Panc1 (cell line): ENCODE results near the gene HHAT. TPM values are rescaled to one million over a fixed set of nuclear protein-coding genes. Genes with fewer than 3 reads are reported as not detected.

Experiments used
- ATAC-seq: fragments of 200-7000 bp; cut with Tn5 transposase; 2 replicates; pipeline ENCODE4 v1.9.1; 2020; ENCODE audit warnings: mild to moderate bottlenecking, moderate library complexity
- BruUV-seq: library from RNA; stranded (reverse); fragments of 400-500 nt; replicated peaks from 2 replicates; lab custom pipeline; 2021; lab: Mats Ljungman, UMichigan
- CTCF ChIA-PET: fragments of 300-600 bp; sonication (Branson Sonifier 250); formaldehyde crosslinking; loops from one replicate; lab custom pipeline; 2022; ENCODE audit warnings: antibody characterized with exemption; lab: Charles Lee
- POLR2A ChIA-PET: fragments of 300-600 bp; sonication (Branson Sonifier 250); formaldehyde crosslinking; loops from one replicate; lab custom pipeline; 2022; ENCODE audit warnings: antibody characterized with exemption; lab: Charles Lee
- DNase-seq: peaks from one replicate; pipeline ENCODE4 v3.0.0-alpha.2; 2010; ENCODE audit warnings: low read depth, low spot score
- H3K27ac ChIP-seq: 2 replicates; pipeline ENCODE4 v1.5.1; 2011; ENCODE audit warnings: mild to moderate bottlenecking, low read length, inconsistent platforms
- H3K27me3 ChIP-seq: fragments of 200-500 bp; sonication (Bioruptor generic); 2 replicates; pipeline ENCODE4 v1.6.0; 2014; ENCODE audit warnings: low read length, inconsistent platforms; ENCODE audit not compliant: control insufficient read depth, insufficient read depth
- H3K36me3 ChIP-seq: fragments of 200-500 bp; sonication (Bioruptor generic); 2 replicates; pipeline ENCODE4 v1.5.1; 2014; ENCODE audit warnings: inconsistent platforms, mild to moderate bottlenecking, low read length, moderate library complexity; ENCODE audit not compliant: control insufficient read depth, insufficient read depth
- H3K4me1 ChIP-seq: 2 replicates; pipeline ENCODE4 v1.5.1; 2011; ENCODE audit warnings: inconsistent platforms, mild to moderate bottlenecking, low read length, moderate library complexity; ENCODE audit not compliant: control insufficient read depth, insufficient read depth
- H3K4me3 ChIP-seq, 2 experiments: 2 replicates each; pipeline ENCODE4 v1.5.1; 2011 to 2012; ENCODE audit warnings: low read depth in 2 of 2, low read length in 2 of 2, mild to moderate bottlenecking in 2 of 2, inconsistent platforms in 1 of 2, moderate library complexity in 1 of 2
- H3K9me3 ChIP-seq: fragments of 200-500 bp; sonication (Bioruptor generic); 2 replicates; pipeline ENCODE4 v1.5.1; 2014; ENCODE audit warnings: low read depth, mild to moderate bottlenecking, inconsistent platforms, low read length, moderate library complexity; ENCODE audit not compliant: control insufficient read depth, insufficient read depth
- CTCF ChIP-seq: fragments of 450-650 bp; IDR thresholded peaks from 2 replicates; pipeline ENCODE4 v1.5.1; 2017; ENCODE audit warnings: mild to moderate bottlenecking
- POLR2AphosphoS5 ChIP-seq: IDR thresholded peaks from 2 replicates; pipeline ENCODE4 v1.6.1; 2012; ENCODE audit warnings: mild to moderate bottlenecking, low read depth, low read length, moderate library complexity
- SIN3A ChIP-seq: IDR thresholded peaks from 2 replicates; pipeline ENCODE4 v1.6.1; 2012; ENCODE audit warnings: low read depth, mild to moderate bottlenecking, low read length, moderate library complexity, borderline replicate concordance; ENCODE audit not compliant: insufficient read depth
- TCF7L2 ChIP-seq: IDR thresholded peaks from 2 replicates; pipeline ENCODE4 v1.6.1; 2011; ENCODE audit warnings: mild to moderate bottlenecking, low read depth, low read length, inconsistent platforms
- in situ Hi-C: cut with HindIII; loops from 2 replicates; pipeline ENCODE4 v1.10.0; 2016; ENCODE audit warnings: low sequenced_read_pairs, low pct_unique_long_range_greater_than_20kb
- intact Hi-C: fragments of 100-400 bp; cut with micrococcal nuclease; formaldehyde crosslinking; loops from one replicate; pipeline ENCODE4 v1.10.0; 2022; ENCODE audit not compliant: unreplicated experiment
- total RNA-seq: library from RNA; stranded (reverse); gene quantifications from one replicate; pipeline ENCODE4 v1.2.1, GENCODE V29; 2021; ENCODE audit not compliant: unreplicated experiment
- TF ChIP-seq, protein P1 (sequence below), 2 experiments: IDR thresholded peaks; 2 replicates each; pipeline ENCODE4 v1.6.1; 2011 to 2012; ENCODE audit warnings: low read depth in 2 of 2, control low read depth in 1 of 2, low read length in 1 of 2, mild to moderate bottlenecking in 1 of 2, moderate library complexity in 1 of 2; ENCODE audit not compliant: insufficient read depth in 1 of 2

Gene HHAT
- total RNA-seq, 1 experiment from 2014 or later, result 2.3 TPM

- H3K9me3 ChIP-seq, result no peaks in the 10 kb centered on the region
- no peak overlapping the region for H3K27ac ChIP-seq
- DNase-seq (no peak), ATAC-seq (no peak)
- POLR2A ChIA-PET, result no interaction called here
- in situ Hi-C loops, result no loop called here
- H3K4me3 ChIP-seq, result no peak overlapping the region
- H3K27me3 ChIP-seq, result no peaks in the 10 kb centered on the region
- no TSS peak for BruUV-seq
- TF ChIP-seq, protein P1, sequence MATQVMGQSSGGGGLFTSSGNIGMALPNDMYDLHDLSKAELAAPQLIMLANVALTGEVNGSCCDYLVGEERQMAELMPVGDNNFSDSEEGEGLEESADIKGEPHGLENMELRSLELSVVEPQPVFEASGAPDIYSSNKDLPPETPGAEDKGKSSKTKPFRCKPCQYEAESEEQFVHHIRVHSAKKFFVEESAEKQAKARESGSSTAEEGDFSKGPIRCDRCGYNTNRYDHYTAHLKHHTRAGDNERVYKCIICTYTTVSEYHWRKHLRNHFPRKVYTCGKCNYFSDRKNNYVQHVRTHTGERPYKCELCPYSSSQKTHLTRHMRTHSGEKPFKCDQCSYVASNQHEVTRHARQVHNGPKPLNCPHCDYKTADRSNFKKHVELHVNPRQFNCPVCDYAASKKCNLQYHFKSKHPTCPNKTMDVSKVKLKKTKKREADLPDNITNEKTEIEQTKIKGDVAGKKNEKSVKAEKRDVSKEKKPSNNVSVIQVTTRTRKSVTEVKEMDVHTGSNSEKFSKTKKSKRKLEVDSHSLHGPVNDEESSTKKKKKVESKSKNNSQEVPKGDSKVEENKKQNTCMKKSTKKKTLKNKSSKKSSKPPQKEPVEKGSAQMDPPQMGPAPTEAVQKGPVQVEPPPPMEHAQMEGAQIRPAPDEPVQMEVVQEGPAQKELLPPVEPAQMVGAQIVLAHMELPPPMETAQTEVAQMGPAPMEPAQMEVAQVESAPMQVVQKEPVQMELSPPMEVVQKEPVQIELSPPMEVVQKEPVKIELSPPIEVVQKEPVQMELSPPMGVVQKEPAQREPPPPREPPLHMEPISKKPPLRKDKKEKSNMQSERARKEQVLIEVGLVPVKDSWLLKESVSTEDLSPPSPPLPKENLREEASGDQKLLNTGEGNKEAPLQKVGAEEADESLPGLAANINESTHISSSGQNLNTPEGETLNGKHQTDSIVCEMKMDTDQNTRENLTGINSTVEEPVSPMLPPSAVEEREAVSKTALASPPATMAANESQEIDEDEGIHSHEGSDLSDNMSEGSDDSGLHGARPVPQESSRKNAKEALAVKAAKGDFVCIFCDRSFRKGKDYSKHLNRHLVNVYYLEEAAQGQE (IDR thresholded peaks at IDR 0.05; ENCODE audit: insufficient read depth in 1 of 2, low read depth in 2 of 2, low read length in 1 of 2), result no peak
- TF ChIP-seq TCF7L2, result no peak
- no peaks in the 10 kb centered on the region for H3K36me3 ChIP-seq
- no peaks in the 10 kb centered on the region for H3K4me1 ChIP-seq
- CTCF ChIA-PET, result interaction anchor here (0.7 kb wide), 1 partner anchor 1471 kb away, joined by 3 read pairs; no protein-coding TSS in a partner anchor
- intact Hi-C loops, result no loop called here
Observed at GRCh38 chr1:210499956-210500355, 171.3 kb downstream of the HHAT start.

DNA sequence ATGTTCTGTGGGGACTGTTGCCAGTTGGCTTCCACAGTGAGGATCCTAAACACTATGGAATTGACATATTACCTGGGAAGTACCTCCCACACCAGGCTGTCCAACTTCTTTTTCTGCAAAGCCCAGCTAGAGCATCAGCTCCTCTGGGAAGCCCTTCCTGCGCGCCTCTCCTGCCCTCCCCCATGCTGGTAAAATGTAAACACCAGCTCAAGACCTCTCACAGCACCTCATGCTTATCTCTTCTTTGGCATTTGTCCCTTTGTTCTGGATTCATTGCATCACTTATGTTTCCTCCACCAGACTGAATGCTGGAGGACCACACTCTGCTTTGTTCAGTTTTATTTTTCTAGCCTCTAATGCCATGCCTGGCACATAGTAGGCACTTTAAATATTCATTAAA is 172.1 kb downstream of the HHAT start:
- Histone ChIP-seq H3K4me3 (no peak overlapping the region), H3K36me3 (no peaks in the 10 kb centered on the region), H3K9me3 (no peaks in the 10 kb centered on the region), H3K27ac (no peak overlapping the region), H3K4me1 (no peaks in the 10 kb centered on the region), H3K27me3 (no peaks in the 10 kb centered on the region)
- no peak for ATAC-seq
- CTCF ChIA-PET, result no interaction called here
- BruUV-seq, result no TSS peak
- TF ChIP-seq, protein P1 (IDR thresholded peaks at IDR 0.05; ENCODE audit: insufficient read depth in 1 of 2, low read depth in 2 of 2, low read length in 1 of 2), result no peak
- intact Hi-C loops (no loop called here), in situ Hi-C loops (no loop called here)
- POLR2A ChIA-PET, result no interaction called here
- no peak for DNase-seq

GRCh38 chr1:210504286-210504685 is 175.6 kb downstream of the HHAT start:
- TF ChIP-seq TCF7L2 (no peak), POLR2AphosphoS5 (no peak), SIN3A (no peak), CTCF (no peak)
- TF ChIP-seq, protein P1 (IDR thresholded peaks at IDR 0.05; ENCODE audit: insufficient read depth in 1 of 2, low read depth in 2 of 2, low read length in 1 of 2), result no peak
- in situ Hi-C loops (no loop called here), intact Hi-C loops (no loop called here)
- Histone ChIP-seq H3K9me3 (no peaks in the 10 kb centered on the region), H3K4me1 (no peaks in the 10 kb centered on the region), H3K4me3 (no peak overlapping the region), H3K27ac (no peak overlapping the region), H3K36me3 (no peaks in the 10 kb centered on the region), H3K27me3 (no peaks in the 10 kb centered on the region)
- POLR2A ChIA-PET, result no interaction called here
- DNase-seq, result no peak
- no peak for ATAC-seq
- no TSS peak for BruUV-seq
- CTCF ChIA-PET, result no interaction called here
